ENCODE results near the gene SERPINA5.

The SERPINA5 gene

GRCh38 chr14:94550041-94550440, 31.2 kb upstream of the SERPINA5 start:
- DNase-seq: no peak

DNA sequence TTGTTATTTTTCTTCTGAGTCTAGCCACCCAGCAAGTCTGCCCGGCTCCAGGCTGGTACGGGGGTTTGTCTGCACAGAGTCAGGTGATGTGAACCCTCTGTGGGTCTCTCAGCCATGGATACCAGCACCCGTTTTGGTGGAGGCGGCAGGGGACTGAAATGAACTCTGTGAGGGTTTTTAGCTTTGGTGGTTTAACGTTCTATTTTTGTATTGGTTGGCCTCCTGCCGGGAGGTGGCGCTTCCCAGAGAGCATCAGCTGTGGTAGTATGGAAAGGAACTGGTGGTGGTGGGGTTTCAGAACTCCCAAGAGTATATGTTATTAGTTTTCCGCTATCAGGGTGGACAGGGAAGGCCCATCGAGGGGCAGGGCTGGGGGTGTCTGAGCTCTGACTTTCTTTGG, 25.2 kb upstream of the SERPINA5 start:
- DNase-seq: no peak

DNA sequence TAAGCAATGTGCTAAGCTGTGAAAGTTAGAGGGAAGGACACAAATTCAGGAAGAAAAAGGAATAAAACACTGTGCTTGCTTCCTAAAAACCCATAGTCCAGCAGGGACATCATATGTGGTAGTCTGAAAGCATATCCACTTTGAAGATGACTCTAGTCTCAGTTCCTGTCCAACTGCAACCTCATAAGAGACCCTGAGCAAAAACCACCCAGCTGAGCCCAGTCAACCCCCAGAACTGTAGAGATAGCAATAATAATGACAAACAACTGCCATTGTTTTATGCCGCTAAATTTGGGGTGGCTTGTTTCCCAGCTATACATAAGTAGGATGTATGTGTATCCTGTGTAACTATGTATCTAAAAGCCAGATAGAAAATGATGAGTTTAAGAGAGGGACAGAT, 23.9 kb upstream of the SERPINA5 start:
- no peak for DNase-seq

GRCh38 chr14:94558842-94559241, 22.4 kb upstream of the SERPINA5 start:
- DNase-seq: no peak

DNA sequence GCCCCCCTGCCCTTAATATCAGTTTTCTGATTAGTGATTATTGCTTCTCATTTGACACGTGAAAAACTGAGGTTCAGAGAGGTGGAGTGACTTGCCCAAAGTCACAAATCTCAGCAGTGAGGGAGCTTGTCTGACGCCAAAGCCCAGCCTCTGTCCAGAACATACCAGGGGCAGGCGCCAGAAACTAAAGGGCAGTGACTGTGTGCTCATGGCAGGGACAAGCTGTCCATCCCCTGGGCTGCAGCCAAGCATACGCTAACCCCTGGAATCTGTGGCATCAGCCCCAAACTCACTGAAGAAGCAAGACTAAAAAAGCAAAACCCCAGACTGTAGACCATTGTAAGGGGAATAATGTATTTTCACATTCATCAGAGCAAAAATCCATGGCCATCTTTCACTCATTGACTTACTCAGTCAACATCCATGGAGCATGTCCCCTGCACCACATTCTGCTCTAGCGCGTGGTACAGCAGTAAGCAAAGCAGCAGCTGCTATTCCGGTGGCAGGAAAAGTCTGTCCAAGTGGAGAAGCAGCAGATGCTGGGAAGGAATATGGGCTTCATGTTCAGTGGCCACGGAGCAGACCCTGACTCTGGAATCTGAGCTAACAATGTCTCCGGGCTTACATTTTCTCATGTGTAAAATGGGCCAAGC, 21.5 kb upstream of the SERPINA5 start:
- DNase-seq: no peak

DNA sequence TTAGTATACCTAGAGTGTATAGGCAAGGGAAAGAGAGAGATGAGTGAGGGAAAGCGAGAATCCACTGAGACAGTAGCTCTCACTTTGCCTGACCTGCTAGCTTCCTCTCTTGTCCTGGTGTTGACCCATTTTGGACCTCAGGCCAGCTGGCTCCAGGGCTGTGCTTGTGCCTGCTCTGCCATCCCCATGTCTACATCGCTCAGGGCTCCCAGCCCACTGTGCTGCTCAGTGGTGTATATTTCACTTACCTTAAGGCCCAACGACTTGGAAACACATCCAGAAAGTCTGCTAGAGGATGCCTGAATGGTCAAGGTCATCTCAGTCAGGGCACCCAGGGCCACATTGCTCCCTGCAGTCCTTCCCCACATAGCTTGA, 20.9 kb upstream of the SERPINA5 start:
- DNase-seq: no peak

DNA sequence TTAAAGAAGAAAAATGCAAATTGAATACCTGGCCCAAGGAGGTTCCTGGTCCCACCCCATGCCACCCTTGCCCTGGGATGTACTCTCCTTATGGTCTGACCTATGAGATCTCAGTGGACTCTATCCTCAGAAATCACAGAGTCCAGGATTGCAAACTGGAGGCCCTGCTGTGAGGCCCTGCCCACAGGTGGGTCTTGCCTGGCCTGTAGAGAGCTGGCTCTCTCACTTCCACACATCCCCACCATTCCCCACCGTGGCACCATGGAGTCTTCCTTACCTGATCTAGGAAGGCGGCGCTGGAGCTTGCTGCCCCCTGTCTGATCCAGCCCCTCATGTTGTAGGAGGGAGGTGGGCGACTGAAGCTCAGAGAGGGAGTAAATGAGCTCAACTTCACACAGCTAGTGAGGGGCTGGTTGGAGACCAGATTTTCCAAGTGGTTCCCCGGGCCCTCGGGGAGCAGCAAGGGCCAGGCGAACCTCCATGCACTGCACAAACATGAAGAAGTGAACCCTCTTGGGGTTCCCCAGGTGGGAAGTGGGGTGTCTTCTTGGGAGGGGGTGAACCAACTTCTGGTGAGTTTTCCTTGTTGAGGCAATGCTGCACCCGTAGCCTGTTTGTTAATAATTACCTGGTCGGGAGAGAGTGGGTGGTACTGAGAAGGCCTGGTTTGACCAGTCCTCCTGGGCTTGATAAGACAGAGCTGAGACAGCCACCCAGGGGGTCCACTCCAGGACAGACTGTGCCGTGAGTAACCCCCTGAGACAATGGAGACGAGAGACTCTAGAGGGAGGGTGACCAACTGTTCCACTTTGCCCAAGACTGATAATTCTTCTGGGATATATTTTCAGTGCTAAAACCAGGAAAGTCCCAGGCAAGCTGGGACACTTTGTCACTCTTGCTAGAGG, 20.2 kb upstream of the SERPINA5 start, which contains the start of gene SERPINA4:
Gene SERPINA4, plus strand, starts transcription at position 692 of the 905 bp plus-strand sequence. CDS start 2,041 bp downstream, outside the sequence.
- DNase-seq: no peak

DNA sequence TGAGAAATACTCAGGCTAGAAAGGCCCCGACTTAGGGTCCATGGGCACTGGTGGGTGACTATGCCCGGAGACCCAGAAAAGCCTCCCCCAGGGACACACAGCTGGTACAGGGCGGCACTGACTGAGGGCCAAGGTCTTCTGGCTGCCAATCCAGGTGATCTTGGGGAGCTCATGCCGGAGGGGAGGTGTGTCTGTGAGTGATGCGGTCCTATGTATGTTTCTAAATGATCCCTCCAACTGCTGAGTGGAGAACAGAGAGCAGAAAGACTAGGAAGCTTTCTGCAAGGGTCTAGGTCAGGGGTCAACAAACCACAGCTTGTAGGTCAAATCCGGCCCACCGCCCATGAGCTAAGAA, 19.6 kb upstream of the SERPINA5 start:
- no peak for DNase-seq

- no peak for DNase-seq
Measured at GRCh38 chr14:94562022-94562421, 19.2 kb upstream of the SERPINA5 start.

DNA sequence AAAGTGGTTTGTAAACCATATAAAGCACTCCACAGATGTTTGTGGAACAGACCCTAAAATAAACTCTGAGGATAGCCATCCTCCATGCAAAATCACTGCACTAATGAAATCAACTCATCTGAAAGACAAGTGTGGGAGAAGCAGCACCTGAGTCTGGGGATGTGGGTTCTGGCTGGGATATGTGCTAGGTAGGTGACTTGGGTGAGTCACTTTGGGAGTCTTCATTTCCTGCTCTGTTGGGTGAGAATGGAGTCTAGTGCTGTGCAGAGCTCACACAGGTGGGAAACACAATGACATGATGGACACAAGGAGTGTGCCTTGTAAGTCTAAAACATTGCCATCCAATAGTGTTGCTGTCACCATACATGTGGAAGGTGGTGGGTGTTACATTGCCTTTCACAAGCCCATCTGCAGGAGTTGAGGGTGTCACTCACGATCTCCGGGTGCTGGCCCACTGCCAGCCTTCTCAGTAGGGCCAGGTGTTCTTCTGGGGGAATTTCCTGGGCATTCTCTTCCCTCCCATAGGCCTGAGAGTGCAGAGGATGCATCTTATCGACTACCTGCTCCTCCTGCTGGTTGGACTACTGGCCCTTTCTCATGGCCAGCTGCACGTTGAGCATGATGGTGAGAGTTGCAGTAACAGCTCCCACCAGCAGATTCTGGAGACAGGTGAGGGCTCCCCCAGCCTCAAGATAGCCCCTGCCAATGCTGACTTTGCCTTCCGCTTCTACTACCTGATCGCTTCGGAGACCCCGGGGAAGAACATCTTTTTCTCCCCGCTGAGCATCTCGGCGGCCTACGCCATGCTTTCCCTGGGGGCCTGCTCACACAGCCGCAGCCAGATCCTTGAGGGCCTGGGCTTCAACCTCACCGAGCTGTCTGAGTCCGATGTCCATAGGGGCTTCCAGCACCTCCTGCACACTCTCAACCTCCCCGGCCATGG, 18.0 kb upstream of the SERPINA5 start:
- no peak for DNase-seq

DNA sequence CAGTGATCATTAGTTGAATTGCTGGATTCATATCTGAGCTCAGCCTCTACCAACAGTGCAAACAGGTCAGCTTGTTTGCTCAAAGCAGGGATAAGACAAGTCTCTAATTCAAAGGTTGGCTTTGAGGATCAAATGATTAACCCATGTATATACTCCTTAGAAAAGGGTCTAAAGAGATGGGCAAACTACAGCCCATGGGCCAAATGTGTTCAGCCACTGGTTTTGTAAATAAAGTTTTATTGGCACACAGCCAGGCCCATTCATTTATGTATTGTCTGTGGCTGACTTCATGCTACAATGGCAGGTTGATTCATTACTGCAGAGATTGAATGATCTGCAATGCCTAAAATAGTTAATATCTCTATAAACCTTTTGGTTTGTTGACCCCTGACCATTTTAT, 16.8 kb upstream of the SERPINA5 start:
- no peak for DNase-seq

GRCh38 chr14:94568186-94568585, 13.0 kb upstream of the SERPINA5 start:
- no peak for DNase-seq

DNA sequence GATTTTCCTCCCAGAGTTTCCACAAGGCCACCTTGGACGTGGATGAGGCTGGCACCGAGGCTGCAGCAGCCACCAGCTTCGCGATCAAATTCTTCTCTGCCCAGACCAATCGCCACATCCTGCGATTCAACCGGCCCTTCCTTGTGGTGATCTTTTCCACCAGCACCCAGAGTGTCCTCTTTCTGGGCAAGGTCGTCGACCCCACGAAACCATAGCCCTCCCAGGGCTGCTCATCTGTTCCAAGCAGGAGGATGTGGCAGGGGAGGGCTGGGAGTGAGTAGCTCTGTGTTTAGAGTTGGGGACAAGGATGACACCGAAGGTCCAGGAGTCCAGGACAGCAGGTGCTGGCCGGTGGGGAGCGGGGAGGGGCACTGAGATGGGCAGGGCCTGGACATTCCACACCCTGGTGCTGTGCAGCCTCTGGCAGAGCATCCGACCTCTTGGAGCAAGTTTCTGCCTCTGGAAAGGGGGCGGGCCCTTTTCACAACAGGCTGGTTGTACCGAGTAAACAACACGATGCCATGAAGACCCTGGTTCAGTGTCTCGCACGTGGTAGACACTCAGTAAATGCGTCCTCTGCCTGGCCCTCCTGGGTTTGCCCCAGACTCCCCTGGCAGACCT, 11.7 kb upstream of the SERPINA5 start:
- DNase-seq: no peak

DNA sequence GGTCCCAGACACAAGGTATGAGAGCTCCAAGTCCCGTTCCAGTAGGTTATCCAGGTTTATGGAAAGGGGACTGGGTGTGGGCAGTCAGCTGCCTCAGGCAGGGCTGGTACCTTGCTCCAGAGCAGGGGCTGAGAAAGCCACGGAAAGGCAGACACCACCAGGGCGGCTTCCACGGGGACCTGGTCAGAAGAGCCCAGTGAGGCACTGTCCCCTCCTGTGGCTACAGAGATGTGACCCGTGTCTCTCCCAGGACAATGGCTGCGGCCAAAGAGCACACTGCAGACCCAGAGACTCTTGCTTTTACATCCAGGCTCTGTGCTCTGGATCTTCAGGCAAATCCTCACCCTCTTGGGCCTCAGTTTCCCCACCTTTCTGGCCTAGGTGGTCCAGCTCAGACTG, 11.2 kb upstream of the SERPINA5 start:
- no peak for DNase-seq

- no peak for DNase-seq
Measured at GRCh38 chr14:94570440-94570839, 10.8 kb upstream of the SERPINA5 start.

DNA sequence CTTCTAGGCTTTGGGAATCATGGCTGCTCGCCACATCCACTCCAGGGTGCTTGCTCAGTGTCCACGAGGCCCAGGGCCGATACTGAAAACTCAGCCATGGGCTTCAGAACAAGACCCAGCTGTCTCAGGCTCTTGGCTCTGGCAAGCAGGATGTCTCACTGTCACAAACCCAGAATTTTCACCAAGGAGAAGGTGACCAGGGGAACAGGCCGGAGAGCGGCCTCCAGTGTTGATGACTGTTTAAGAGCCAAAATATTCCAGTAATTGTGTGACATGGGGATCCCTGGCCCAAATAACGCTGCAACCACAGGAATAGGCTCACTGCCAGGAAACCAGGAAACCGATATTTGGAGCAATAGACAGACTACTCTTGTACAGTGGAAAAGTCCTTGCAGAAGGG, 9.8 kb upstream of the SERPINA5 start:
- DNase-seq: no peak

- no peak for DNase-seq
Measured at GRCh38 chr14:94571950-94572349, 9.3 kb upstream of the SERPINA5 start.

GRCh38 chr14:94572637-94573303, 8.5 kb upstream of the SERPINA5 start:
- DNase-seq: no peak

DNA sequence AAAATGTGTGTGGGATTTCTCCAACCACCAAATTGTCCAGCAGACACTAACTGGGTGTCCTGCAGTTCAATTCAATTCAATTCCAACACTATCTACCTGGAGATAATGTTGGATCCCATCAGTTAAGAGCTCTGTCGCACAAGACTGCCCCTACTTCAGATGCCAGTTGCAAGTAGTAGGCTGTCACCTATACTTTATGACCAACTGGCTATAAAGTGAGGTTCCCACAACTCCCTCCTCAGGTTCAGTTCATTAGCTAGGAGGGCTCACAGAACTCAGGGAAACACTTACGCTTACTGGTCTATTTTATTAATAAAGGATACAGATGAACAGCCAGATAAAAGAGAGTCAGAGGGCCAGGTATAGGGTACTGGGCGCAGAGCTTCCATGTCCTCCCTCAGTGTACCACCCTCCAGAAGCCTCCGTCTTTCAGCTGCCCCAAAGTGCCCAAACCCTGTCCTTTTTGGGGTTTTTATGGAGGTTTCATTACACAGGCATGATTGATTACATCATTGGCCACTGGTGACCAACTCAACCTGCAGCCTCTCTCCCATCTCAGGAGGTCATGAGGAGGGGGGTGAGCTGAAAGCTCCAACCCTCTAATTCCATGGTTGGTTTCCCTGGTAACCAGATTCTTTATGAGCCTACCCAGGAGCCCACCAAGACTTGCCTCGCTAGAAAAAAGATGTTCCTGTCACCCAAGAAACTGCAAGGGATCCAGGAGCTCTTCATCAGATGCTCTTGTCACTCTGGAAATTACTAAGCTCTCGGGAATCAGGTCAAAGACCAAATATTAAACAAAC, 7.5 kb upstream of the SERPINA5 start:
- no peak for DNase-seq

- DNase-seq: no peak
Measured at GRCh38 chr14:94574336-94574735, 6.9 kb upstream of the SERPINA5 start.

All from NCI-H510A (cell line).